DMS53 (cell line): Measurements from ENCODE around the gene ECM2.

Experiments
- DNase-seq: peaks from one replicate; lab custom pipeline; 2025; lab: John Stamatoyannopoulos, UW

ECM2 gene

GRCh38 chr9:92527832-92528521, 7.8 kb downstream of the ECM2 start:
- DNase-seq = no peak

GRCh38 chr9:92527291-92527828, 8.4 kb downstream of the ECM2 start:
- DNase-seq = no peak

GRCh38 chr9:92525306-92525705, 10.5 kb downstream of the ECM2 start:
- DNase-seq = no peak

- DNase-seq = no peak
These were observed 10.9 kb downstream of the ECM2 start for GRCh38 chr9:92524881-92525280.

GRCh38 chr9:92522983-92523970, 12.5 kb downstream of the ECM2 start:
- DNase-seq = no peak

GRCh38 chr9:92520837-92521236, 15.0 kb downstream of the ECM2 start:
- DNase-seq = no peak

- DNase-seq = no peak
These were observed 17.6 kb downstream of the ECM2 start for GRCh38 chr9:92518199-92518598.

GRCh38 chr9:92517046-92517445, 18.7 kb downstream of the ECM2 start:
- DNase-seq = no peak

GRCh38 chr9:92516521-92516920, 19.3 kb downstream of the ECM2 start:
- no peak for DNase-seq

- no peak for DNase-seq
These were observed 21.2 kb downstream of the ECM2 start for GRCh38 chr9:92514635-92515034.

- DNase-seq = no peak
These were observed 22.4 kb downstream of the ECM2 start for GRCh38 chr9:92513349-92513748.

GRCh38 chr9:92512622-92513021, 23.2 kb downstream of the ECM2 start:
- no peak for DNase-seq

- DNase-seq = no peak
These were observed 25.0 kb downstream of the ECM2 start for GRCh38 chr9:92510747-92511146.

GRCh38 chr9:92509050-92509449, 26.7 kb downstream of the ECM2 start:
- no peak for DNase-seq

GRCh38 chr9:92508018-92508820, 27.6 kb downstream of the ECM2 start:
- DNase-seq = no peak

- no peak for DNase-seq
These were observed 28.3 kb downstream of the ECM2 start for GRCh38 chr9:92507496-92507895.

- no peak for DNase-seq
These were observed 28.8 kb downstream of the ECM2 start for GRCh38 chr9:92507005-92507404.

GRCh38 chr9:92506184-92506857, 29.5 kb downstream of the ECM2 start:
- no peak for DNase-seq

- no peak for DNase-seq
These were observed 30.9 kb downstream of the ECM2 start for GRCh38 chr9:92504881-92505280.

GRCh38 chr9:92503156-92503555, 32.6 kb downstream of the ECM2 start:
- DNase-seq = no peak

GRCh38 chr9:92501671-92502393, 34.0 kb downstream of the ECM2 start:
- DNase-seq = peak; percentile 66
